Mesothelial cell of epicardium (in vitro differentiated cells): ENCODE data around the gene GRAMD4. TPM values are rescaled to one million over a fixed set of nuclear protein-coding genes. Genes with fewer than 3 reads are reported as not detected.
A peak's percentile ranks its signal among the peaks of the same experiment; 100 is the strongest.

ENCODE experiments used
- DNase-seq, 2 experiments: peaks; one replicate each; pipeline ENCODE4 v3.0.0; 2021; ENCODE audit warnings: low spot score in 2 of 2; ENCODE audit not compliant: unreplicated experiment in 2 of 2
- H3K27ac Mint-ChIP-seq: 2 replicates; pipeline ENCODE4 v1.8.0; 2021; ENCODE audit warnings: mixed read lengths
- H3K27me3 Mint-ChIP-seq: 2 replicates; pipeline ENCODE4 v1.8.0; 2021; ENCODE audit warnings: low read depth, mixed read lengths
- H3K36me3 Mint-ChIP-seq: 2 replicates; pipeline ENCODE4 v1.8.0; 2021; ENCODE audit warnings: mixed read lengths
- H3K4me1 Mint-ChIP-seq: 2 replicates; pipeline ENCODE4 v1.8.0; 2021; ENCODE audit warnings: mixed read lengths
- H3K4me3 Mint-ChIP-seq: 2 replicates; pipeline ENCODE4 v1.8.0; 2021; ENCODE audit warnings: mild to moderate bottlenecking, moderate library complexity, mixed read lengths
- H3K9me3 Mint-ChIP-seq: 2 replicates; pipeline ENCODE4 v1.8.0; 2021; ENCODE audit warnings: mixed read lengths
- total RNA-seq: library from RNA; stranded (reverse); gene quantifications from 3 replicates; pipeline ENCODE4 v1.2.1, GENCODE V29; 2021
- TF ChIP-seq, protein P1 (sequence below): fragments of 200-600 bp; sonication (generic); IDR thresholded peaks from one replicate; pipeline ENCODE4 v1.5.0; 2021; ENCODE audit warnings: antibody characterized with exemption; ENCODE audit not compliant: unreplicated experiment

Gene GRAMD4
- total RNA-seq, 1 donor from 2014 or later: 58.3 TPM

DNA sequence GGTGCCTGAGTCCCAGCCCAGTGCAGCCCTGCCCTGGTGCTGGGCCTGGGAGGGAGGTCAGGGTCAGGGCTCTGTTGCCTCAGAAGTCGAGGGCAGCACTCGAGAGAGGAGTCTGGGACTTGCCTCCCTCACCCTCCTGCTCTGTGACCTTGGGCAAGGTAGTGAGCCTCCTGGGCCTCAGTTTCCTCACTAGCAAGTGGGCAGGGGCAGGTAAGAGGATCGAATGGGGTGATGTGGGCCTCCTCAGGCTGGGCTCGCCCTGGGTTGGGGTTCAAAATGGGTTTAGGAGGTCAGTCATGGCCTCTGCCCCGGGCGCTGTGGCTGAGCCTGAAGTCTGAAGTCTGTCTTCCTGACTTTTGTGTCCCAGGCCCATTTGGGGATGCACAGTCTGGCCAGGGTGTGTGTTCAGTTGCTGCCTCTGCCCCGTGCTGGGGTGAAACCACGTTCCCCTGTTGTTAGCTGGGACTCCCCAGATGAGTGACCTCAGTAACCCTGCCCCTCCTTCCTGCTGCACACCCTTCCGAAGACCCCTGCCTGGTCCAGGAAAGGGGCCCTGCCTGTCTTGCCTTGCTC lies 41.8 kb upstream of the GRAMD4 start:
- H3K9me3 Mint-ChIP-seq: no peaks in the 10 kb centered on the region
- H3K27me3 Mint-ChIP-seq: peaks cover 3% of the 10 kb centered on the region
- H3K27ac Mint-ChIP-seq: no peak overlapping the region
- peak overlapping the region; percentile 90 for H3K4me3 Mint-ChIP-seq
- no peak for DNase-seq
- peaks cover 51% of the 10 kb centered on the region for H3K4me1 Mint-ChIP-seq
- TF ChIP-seq, protein P1, sequence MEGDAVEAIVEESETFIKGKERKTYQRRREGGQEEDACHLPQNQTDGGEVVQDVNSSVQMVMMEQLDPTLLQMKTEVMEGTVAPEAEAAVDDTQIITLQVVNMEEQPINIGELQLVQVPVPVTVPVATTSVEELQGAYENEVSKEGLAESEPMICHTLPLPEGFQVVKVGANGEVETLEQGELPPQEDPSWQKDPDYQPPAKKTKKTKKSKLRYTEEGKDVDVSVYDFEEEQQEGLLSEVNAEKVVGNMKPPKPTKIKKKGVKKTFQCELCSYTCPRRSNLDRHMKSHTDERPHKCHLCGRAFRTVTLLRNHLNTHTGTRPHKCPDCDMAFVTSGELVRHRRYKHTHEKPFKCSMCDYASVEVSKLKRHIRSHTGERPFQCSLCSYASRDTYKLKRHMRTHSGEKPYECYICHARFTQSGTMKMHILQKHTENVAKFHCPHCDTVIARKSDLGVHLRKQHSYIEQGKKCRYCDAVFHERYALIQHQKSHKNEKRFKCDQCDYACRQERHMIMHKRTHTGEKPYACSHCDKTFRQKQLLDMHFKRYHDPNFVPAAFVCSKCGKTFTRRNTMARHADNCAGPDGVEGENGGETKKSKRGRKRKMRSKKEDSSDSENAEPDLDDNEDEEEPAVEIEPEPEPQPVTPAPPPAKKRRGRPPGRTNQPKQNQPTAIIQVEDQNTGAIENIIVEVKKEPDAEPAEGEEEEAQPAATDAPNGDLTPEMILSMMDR: no peak
- no peaks in the 10 kb centered on the region for H3K36me3 Mint-ChIP-seq

DNA sequence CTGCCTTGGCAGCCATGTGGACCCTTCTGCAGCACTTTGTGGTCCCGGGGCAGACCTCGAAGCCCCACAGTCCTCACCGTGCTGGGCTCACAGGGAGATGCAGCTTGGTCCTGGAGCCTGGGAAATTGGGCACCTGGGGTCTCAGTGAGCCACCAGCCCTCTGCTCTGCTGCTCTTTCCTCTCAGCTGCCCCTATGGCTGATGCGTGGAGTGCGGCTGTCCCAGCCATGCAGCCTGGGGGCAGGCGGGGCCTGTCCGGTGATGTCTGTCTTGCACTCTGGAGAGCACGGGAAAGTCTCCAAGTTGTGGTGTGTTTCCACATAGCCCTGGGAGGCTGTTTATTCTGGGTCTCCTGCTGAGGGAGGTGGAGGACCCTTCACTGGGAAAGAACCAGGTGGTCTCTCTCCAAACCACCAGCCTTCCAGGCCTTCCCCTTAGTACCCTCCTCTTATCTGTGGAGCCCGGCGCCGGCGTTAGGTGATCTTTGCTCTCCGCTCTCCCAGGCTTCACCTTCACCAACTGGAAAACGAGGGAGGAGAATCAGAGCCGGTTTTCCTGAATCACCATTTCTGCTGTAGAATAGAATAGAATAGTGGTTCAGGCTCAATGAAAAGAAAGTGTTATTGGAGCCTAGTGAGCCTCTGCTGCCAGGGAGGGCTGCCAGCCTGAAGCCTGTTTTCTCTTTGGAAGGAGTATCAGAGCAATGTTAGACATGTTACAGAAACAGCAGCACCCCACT lies 41.2 kb upstream of the GRAMD4 start:
- H3K27ac Mint-ChIP-seq: peak overlapping the region; percentile 81
- no peaks in the 10 kb centered on the region for H3K36me3 Mint-ChIP-seq
- no peak for DNase-seq
- H3K4me1 Mint-ChIP-seq: peaks cover 51% of the 10 kb centered on the region
- TF ChIP-seq, protein P1: no peak
- H3K9me3 Mint-ChIP-seq: no peaks in the 10 kb centered on the region
- peak overlapping the region; percentile 90 for H3K4me3 Mint-ChIP-seq
- H3K27me3 Mint-ChIP-seq: peaks cover 3% of the 10 kb centered on the region

DNA sequence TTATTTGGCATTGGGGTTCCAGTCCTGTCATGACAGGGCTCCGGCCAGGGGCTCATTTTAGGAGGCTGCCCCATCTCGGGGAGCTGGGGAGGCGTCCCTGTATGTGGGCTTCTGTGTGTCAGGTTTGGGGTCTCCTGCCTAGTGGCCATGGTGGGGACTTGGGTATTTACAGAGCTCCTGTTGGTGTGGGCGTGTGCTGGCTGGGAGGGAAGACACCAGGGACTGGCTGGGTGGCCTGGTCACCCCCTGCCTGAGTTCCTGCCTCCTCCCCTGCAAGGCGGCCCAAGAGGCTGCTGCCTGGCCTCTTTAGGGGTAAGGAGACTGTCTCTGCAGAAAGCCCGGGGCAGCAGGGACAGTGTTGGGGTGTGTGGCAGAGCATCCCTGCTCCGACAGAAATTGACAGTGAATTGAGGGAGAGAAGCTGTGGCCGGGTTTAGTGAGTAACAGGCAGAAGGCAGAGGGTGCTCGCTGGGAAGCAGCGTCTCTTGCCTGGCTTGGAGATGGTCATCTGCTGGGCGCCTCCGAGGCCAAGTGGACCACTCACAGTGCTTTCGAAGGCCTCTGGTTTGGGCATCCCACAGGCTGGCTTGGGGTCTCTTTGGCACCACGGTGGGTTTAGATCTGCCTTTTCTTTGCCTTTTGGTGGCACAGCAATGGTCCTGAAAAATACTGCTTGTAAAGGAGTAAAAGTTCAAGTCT lies 40.3 kb upstream of the GRAMD4 start:
- peak overlapping the region; percentile 90 for H3K4me3 Mint-ChIP-seq
- H3K27ac Mint-ChIP-seq: no peak overlapping the region
- H3K9me3 Mint-ChIP-seq: no peaks in the 10 kb centered on the region
- H3K27me3 Mint-ChIP-seq: peaks cover 3% of the 10 kb centered on the region
- no peaks in the 10 kb centered on the region for H3K36me3 Mint-ChIP-seq
- TF ChIP-seq, protein P1: no peak
- DNase-seq: peak in 1 of 2 experiments; percentile 14
- H3K4me1 Mint-ChIP-seq: peaks cover 56% of the 10 kb centered on the region

DNA sequence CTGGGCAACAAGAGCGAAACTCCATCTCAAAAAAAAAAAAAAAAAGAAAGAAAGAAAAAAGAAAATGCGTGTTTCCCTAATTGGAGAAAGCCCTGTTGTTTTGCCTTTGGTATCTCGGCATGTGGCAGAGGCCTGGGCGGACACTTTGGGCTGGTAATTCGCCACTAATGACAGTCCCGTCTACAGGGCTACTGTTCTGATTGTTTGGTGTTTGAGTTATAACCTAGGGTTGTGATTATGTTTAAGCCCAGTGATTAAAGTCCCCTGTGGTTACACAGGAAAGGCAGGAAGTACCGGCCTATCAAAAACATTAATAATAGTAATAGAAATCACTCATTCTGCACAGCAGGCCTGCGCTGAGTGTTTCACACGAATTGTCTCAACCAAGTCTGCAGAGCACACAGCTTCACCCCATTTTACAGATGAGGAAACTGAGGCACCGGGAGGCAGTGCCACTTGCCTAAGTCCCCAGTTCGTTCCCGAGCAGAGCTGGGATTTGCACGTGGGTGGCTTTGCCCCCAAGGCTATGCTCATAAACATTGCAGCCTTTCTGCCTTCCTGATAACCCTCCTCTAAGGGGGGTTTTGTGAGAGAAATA lies 39.1 kb upstream of the GRAMD4 start:
- TF ChIP-seq, protein P1: no peak
- Mint-ChIP-seq H3K4me1 (peaks cover 46% of the 10 kb centered on the region), H3K27ac (no peak overlapping the region), H3K9me3 (no peaks in the 10 kb centered on the region), H3K36me3 (no peaks in the 10 kb centered on the region), H3K4me3 (no peak overlapping the region), H3K27me3 (no peaks in the 10 kb centered on the region)
- no peak for DNase-seq

DNA sequence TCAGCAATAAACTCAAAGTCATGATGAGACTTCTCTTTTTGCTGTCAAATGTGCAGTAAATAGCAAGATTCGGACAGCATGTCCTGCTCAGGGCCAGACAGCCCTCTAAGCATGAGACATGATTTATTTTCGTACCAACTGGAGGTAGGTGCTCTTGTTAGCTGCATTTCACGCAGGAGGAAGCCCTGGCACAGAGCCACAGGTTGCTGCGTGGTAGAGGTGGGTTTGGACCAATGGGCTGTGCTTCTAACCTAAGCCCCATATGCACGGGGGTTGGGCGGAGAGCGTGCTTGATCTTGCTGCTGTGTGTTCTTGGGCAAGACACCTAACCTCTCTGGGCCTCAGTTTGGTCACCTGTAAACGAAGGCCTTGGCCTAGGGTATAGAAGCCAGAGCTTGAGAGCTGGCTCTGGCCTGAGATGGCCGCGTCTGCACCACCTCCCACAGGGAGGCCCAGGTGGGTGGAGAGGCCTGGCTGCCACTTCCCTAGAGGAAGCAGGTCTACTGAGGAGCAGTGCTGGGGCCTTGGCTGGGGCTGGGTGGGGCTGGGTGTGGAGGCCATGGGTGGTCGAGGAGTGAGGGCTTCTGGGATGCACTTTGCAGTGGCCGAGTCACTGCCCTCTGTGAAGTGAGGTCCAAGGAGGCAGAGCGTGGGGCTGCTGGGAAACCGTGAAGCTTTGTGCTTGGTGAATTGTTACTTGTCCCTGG lies 38.5 kb upstream of the GRAMD4 start:
- Mint-ChIP-seq H3K27me3 (no peaks in the 10 kb centered on the region), H3K4me3 (no peak overlapping the region), H3K27ac (no peak overlapping the region), H3K9me3 (no peaks in the 10 kb centered on the region), H3K36me3 (no peaks in the 10 kb centered on the region), H3K4me1 (peaks cover 44% of the 10 kb centered on the region)
- TF ChIP-seq, protein P1: no peak
- DNase-seq: no peak
